Small intestine (tissue), 7 donors: ENCODE measurements around the gene SCTR. TPM values are rescaled to one million over a fixed set of nuclear protein-coding genes. Genes with fewer than 3 reads are reported as not detected.

Source experiments
- DNase-seq, 2 donors: peaks; one replicate each; pipeline versions ENCODE4 v3.0.0 to v3.0.0-alpha.2; 2013
- FAIRE-seq: peaks from 2 replicates; lab custom pipeline; 2012; peaks lifted over from hg19 to GRCh38; lab: Jason Lieb, UNC
- H3K27ac ChIP-seq, 3 donors: one replicate each; pipeline ENCODE4 v1.5.1; 2013; ENCODE audit warnings: low read length in 2 of 3, mild to moderate bottlenecking in 2 of 3, control low read depth in 1 of 3, inconsistent platforms in 1 of 3, low read depth in 1 of 3, moderate library complexity in 1 of 3
- H3K27me3 ChIP-seq, 3 donors: one replicate each; pipeline ENCODE4 v1.6.1; 2013; ENCODE audit warnings: low read length in 3 of 3, inconsistent platforms in 1 of 3; ENCODE audit not compliant: control insufficient read depth in 3 of 3, insufficient read depth in 3 of 3
- H3K36me3 ChIP-seq, 3 donors: one replicate each; pipeline ENCODE4 v1.6.1; 2013; ENCODE audit warnings: low read length in 3 of 3, inconsistent platforms in 1 of 3, low read depth in 1 of 3, mild to moderate bottlenecking in 1 of 3, moderate library complexity in 1 of 3; ENCODE audit not compliant: control insufficient read depth in 3 of 3, insufficient read depth in 2 of 3
- H3K4me1 ChIP-seq, 3 donors: one replicate each; pipeline ENCODE4 v1.6.1; 2013; ENCODE audit warnings: low read length in 2 of 3, inconsistent platforms in 1 of 3, low read depth in 1 of 3, mild to moderate bottlenecking in 1 of 3, moderate library complexity in 1 of 3; ENCODE audit not compliant: control insufficient read depth in 3 of 3, insufficient read depth in 2 of 3
- H3K4me3 ChIP-seq, 3 donors: one replicate each; pipeline ENCODE4 v1.5.1; 2013; ENCODE audit warnings: low read length in 3 of 3, control low read depth in 1 of 3, inconsistent platforms in 1 of 3, low read depth in 1 of 3, mild to moderate bottlenecking in 1 of 3, moderate library complexity in 1 of 3
- H3K9me3 ChIP-seq, 2 donors: one replicate each; pipeline ENCODE4 v1.6.1; 2013; ENCODE audit warnings: low read depth in 1 of 2, low read length in 1 of 2; ENCODE audit not compliant: control insufficient read depth in 2 of 2, insufficient read depth in 1 of 2
- WGBS, 3 donors: extraction: QIAGEN DNeasy Blood & Tissue Kit; methylation state at CpG; one replicate each; pipeline ENCODE4 v1.1.7; 2013; 5-methylcytosine and 5-hydroxymethylcytosine counted together
- polyA plus RNA-seq, 4 donors: library from polyadenylated mRNA; stranded (reverse) in 3 of 4; unstranded in 1 of 4; fragments of 200-250 nt in 3 of 4; fragments of 120-200 nt in 1 of 4; gene quantifications; one replicate each; pipeline versions ENCODE4 v1.2.1 to v1.2.3, GENCODE V29; 2013
- donor health status: healthy with polysubstance abuse.
- donor health status: control.
- donor health status: control.
- donor health status: Bipolar disorder and iron deficiency.
- donor health status: healthy.

Gene SCTR
- polyA plus RNA-seq, 4 donors, result 15.0 to 48.8 (median 42.3) TPM

- Histone ChIP-seq H3K36me3 (peaks cover 0 to 21% (median 0%) of the 10 kb centered on the region in 3 donors), H3K27ac (peak overlapping the region in 1 of 3 donors; percentile 84), H3K27me3 (peaks cover 0 to 7% (median 4%) of the 10 kb centered on the region in 3 donors), H3K9me3 (peaks cover 0 to 6% of the 10 kb centered on the region in 2 donors), H3K4me1 (peaks cover 0 to 31% (median 0%) of the 10 kb centered on the region in 3 donors), H3K4me3 (no peak overlapping the region)
- no peak for DNase-seq
- 24 to 65% (median 34%) methylated on average over 11 of the region's 11 CpGs for WGBS, 3 donors
- no peak for FAIRE-seq
Observed at GRCh38 chr2:119521433-119522050, 2.7 kb downstream of the SCTR start.

GRCh38 chr2:119520696-119521432 is 3.4 kb downstream of the SCTR start:
- Histone ChIP-seq H3K36me3 (peaks cover 0 to 24% (median 0%) of the 10 kb centered on the region in 3 donors), H3K4me3 (no peak overlapping the region), H3K27ac (peak overlapping the region in 1 of 3 donors; percentile 84), H3K27me3 (peaks cover 0 to 7% (median 4%) of the 10 kb centered on the region in 3 donors), H3K4me1 (peaks cover 0 to 28% (median 0%) of the 10 kb centered on the region in 3 donors), H3K9me3 (peaks cover 0 to 6% of the 10 kb centered on the region in 2 donors)
- peak; percentile 58 to 59 for DNase-seq
- FAIRE-seq, result no peak
- 24 to 70% (median 43%) methylated on average over 3 of the region's 3 CpGs for WGBS, 3 donors

- H3K36me3 ChIP-seq, result peaks cover 0 to 35% (median 0%) of the 10 kb centered on the region in 3 donors
- H3K4me3 ChIP-seq, result no peak overlapping the region
- H3K27ac ChIP-seq, result no peak overlapping the region
- peaks cover 0 to 24% (median 0%) of the 10 kb centered on the region in 3 donors for H3K4me1 ChIP-seq
- no peak for DNase-seq
- 90 to 94% (median 93%) methylated on average over 10 of the region's 10 CpGs for WGBS, 3 donors
- FAIRE-seq, result no peak
- peaks cover 0 to 6% of the 10 kb centered on the region in 2 donors for H3K9me3 ChIP-seq
- peaks cover 0 to 7% (median 0%) of the 10 kb centered on the region in 3 donors for H3K27me3 ChIP-seq
Observed at GRCh38 chr2:119519057-119519408, 5.2 kb downstream of the SCTR start.

GRCh38 chr2:119518401-119519056 is 5.8 kb downstream of the SCTR start:
- no peak overlapping the region for H3K4me3 ChIP-seq
- H3K36me3 ChIP-seq, result peaks cover 0 to 35% (median 0%) of the 10 kb centered on the region in 3 donors
- H3K4me1 ChIP-seq, result peaks cover 0 to 24% (median 0%) of the 10 kb centered on the region in 3 donors
- no peak for DNase-seq
- H3K27me3 ChIP-seq, result peaks cover 0 to 2% (median 0%) of the 10 kb centered on the region in 3 donors
- 80 to 88% (median 82%) methylated on average over 9 to 10 of the region's 10 CpGs for WGBS, 3 donors
- no peak overlapping the region for H3K27ac ChIP-seq
- peaks cover 0 to 6% of the 10 kb centered on the region in 2 donors for H3K9me3 ChIP-seq
- no peak for FAIRE-seq

- Histone ChIP-seq H3K4me1 (peaks cover 0 to 24% (median 0%) of the 10 kb centered on the region in 3 donors), H3K9me3 (peaks cover 0 to 6% of the 10 kb centered on the region in 2 donors), H3K36me3 (peaks cover 0 to 37% (median 0%) of the 10 kb centered on the region in 3 donors), H3K4me3 (no peak overlapping the region), H3K27me3 (no peaks in the 10 kb centered on the region), H3K27ac (peak overlapping the region in 1 of 3 donors; percentile 29)
- no peak for FAIRE-seq
- WGBS, 3 donors, result 13 to 27% (median 17%) methylated on average over 7 of the region's 7 CpGs
- peak; percentile 83 to 85 for DNase-seq
Observed at GRCh38 chr2:119517433-119517832, 6.8 kb downstream of the SCTR start.

- peaks cover 0 to 16% (median 0%) of the 10 kb centered on the region in 3 donors for H3K4me1 ChIP-seq
- peaks cover 0 to 6% of the 10 kb centered on the region in 2 donors for H3K9me3 ChIP-seq
- H3K4me3 ChIP-seq, result no peak overlapping the region
- H3K36me3 ChIP-seq, result peaks cover 0 to 37% (median 0%) of the 10 kb centered on the region in 3 donors
- no peak overlapping the region for H3K27ac ChIP-seq
- FAIRE-seq (no peak), DNase-seq (no peak)
- H3K27me3 ChIP-seq, result no peaks in the 10 kb centered on the region
- 82 to 85% (median 83%) methylated on average over 2 of the region's 2 CpGs for WGBS, 3 donors
Observed at GRCh38 chr2:119516121-119516520, 8.2 kb downstream of the SCTR start.

- no peaks in the 10 kb centered on the region for H3K27me3 ChIP-seq
- H3K4me3 ChIP-seq, result no peak overlapping the region
- H3K9me3 ChIP-seq, result peaks cover 0 to 6% of the 10 kb centered on the region in 2 donors
- FAIRE-seq, result no peak
- WGBS, 3 donors, result 29 to 49% (median 36%) methylated on average over 1 of the region's 1 CpG
- no peak overlapping the region for H3K27ac ChIP-seq
- DNase-seq, result no peak
- peaks cover 0 to 3% (median 0%) of the 10 kb centered on the region in 3 donors for H3K4me1 ChIP-seq
- H3K36me3 ChIP-seq, result peaks cover 0 to 35% (median 0%) of the 10 kb centered on the region in 3 donors
Observed at GRCh38 chr2:119513832-119514231, 10.5 kb downstream of the SCTR start.

- Histone ChIP-seq H3K4me3 (no peak overlapping the region), H3K9me3 (peaks cover 0 to 2% of the 10 kb centered on the region in 2 donors), H3K36me3 (peaks cover 0 to 30% (median 0%) of the 10 kb centered on the region in 3 donors), H3K27me3 (no peaks in the 10 kb centered on the region), H3K4me1 (peaks cover 0 to 3% (median 0%) of the 10 kb centered on the region in 3 donors), H3K27ac (no peak overlapping the region)
- FAIRE-seq (no peak), DNase-seq (no peak)
- 84 to 100% (median 96%) methylated on average over 1 of the region's 1 CpG for WGBS, 3 donors
Observed at GRCh38 chr2:119512946-119513345, 11.3 kb downstream of the SCTR start.
